GM13977 (cell line): ENCODE data around the gene ARL6IP4.
"Not testable (repeated sequence)": the region's sequence is repeated elsewhere in the genome, so short reads cannot be mapped to it uniquely, and the experiment has no call there.

Experiments used
- DNase-seq: peaks from one replicate; pipeline ENCODE4 v3.0.0; 2012; ENCODE audit warnings: low spot score
- CTCF ChIP-seq: IDR thresholded peaks from 2 replicates; pipeline ENCODE4 v1.5.1; 2012; ENCODE audit warnings: mild to moderate bottlenecking, control low read depth; ENCODE audit not compliant: insufficient read depth; ENCODE audit errors: extremely low read depth, missing control alignments
- in situ Hi-C: fragments of 300-500 bp; cut with MboI; formaldehyde crosslinking; loops from one replicate; pipeline ENCODE4 v1.12.0; 2022; ENCODE audit warnings: low sequenced_read_pairs, low pct_unique_long_range_greater_than_20kb, mixed read lengths, inconsistent platforms; ENCODE audit not compliant: unreplicated experiment

The ARL6IP4 gene

GRCh38 chr12:123013185-123014095, 33.0 kb downstream of the ARL6IP4 start:
- DNase-seq: no peak
- in situ Hi-C loops: no loop called here
- TF ChIP-seq CTCF: no peak

DNA sequence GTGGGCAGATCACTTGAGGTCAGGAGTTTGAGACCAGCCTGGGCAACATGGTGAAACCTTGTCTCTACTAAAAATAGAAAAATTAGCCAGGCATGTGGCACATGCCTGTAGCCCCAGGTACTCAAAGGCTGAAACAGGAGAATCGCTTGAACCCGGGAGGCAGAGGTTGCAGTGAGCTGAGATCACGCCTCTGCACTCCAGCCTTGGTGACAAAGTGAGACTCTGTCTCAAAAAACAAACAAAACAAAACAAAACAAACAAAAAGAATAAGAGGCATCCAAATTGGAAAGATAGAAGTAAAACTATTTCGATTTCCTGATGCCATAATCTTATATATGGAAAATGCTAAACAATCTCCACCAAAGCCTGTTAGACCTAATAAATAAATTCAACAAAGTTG, 34.0 kb downstream of the ARL6IP4 start:
- in situ Hi-C loops, DNase-seq: not testable (repeated sequence)

DNA sequence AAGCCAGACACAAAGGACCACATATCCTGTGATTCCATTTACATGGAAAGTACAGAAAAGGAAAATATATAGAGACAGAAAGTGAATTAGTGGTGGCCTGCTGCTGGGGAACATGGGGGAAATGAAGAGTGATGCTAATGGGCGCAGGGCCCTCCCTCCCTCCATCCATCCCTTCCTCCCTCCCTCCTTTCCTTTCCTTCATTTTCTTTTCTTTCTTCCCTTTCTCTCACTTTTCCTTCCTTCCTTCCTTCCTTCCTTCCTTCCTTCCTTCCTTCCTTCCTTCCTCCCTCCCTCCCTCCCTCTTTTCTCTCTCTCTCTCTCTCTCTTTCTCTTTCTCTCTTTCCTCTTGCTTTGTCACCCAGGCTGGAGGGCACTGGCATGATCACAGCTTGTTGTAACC, 37.3 kb downstream of the ARL6IP4 start:
- no peak for TF ChIP-seq CTCF
- in situ Hi-C loops: no loop called here
- no peak for DNase-seq

- DNase-seq: no peak
- in situ Hi-C loops: no loop called here
- TF ChIP-seq CTCF: no peak
Observed at GRCh38 chr12:123019841-123020138, 39.3 kb downstream of the ARL6IP4 start.

GRCh38 chr12:123021688-123022604, 41.5 kb downstream of the ARL6IP4 start:
- no peak for DNase-seq
- in situ Hi-C loops: no loop called here
- no peak for TF ChIP-seq CTCF

GRCh38 chr12:123022846-123023245, 42.4 kb downstream of the ARL6IP4 start:
- in situ Hi-C loops: no loop called here
- no peak for TF ChIP-seq CTCF
- DNase-seq: no peak
